Skeletal muscle tissue (tissue), 4 donors: ENCODE results near the gene MALRD1. TPM values are rescaled to one million over a fixed set of nuclear protein-coding genes. Genes with fewer than 3 reads are reported as not detected.

Experiments used
- H3K27ac ChIP-seq: one replicate; pipeline ENCODE4 v1.7.0; 2013; ENCODE audit warnings: mild to moderate bottlenecking, low read depth, low read length, inconsistent platforms
- H3K27me3 ChIP-seq, 3 donors: one replicate each; pipeline ENCODE4 v1.7.0; 2013; ENCODE audit warnings: low read length in 3 of 3; ENCODE audit not compliant: control insufficient read depth in 3 of 3, insufficient read depth in 3 of 3
- H3K36me3 ChIP-seq, 3 donors: one replicate each; pipeline ENCODE4 v1.7.0; 2013; ENCODE audit warnings: low read length in 3 of 3; ENCODE audit not compliant: control insufficient read depth in 3 of 3, insufficient read depth in 3 of 3
- H3K4me1 ChIP-seq, 3 donors: one replicate each; pipeline ENCODE4 v1.7.0; 2013; ENCODE audit warnings: low read length in 3 of 3, mild to moderate bottlenecking in 3 of 3; ENCODE audit not compliant: control insufficient read depth in 3 of 3, insufficient read depth in 3 of 3
- H3K4me3 ChIP-seq, 3 donors: one replicate each; pipeline ENCODE4 v1.7.0; 2013; ENCODE audit warnings: low read length in 3 of 3
- H3K9ac ChIP-seq, 3 donors: one replicate each; pipeline ENCODE4 v1.7.0; 2013; ENCODE audit warnings: low read length in 3 of 3, mild to moderate bottlenecking in 3 of 3, moderate library complexity in 2 of 3, low read depth in 1 of 3
- H3K9me3 ChIP-seq, 3 donors: one replicate each; pipeline ENCODE4 v1.7.0; 2013; ENCODE audit warnings: low read length in 3 of 3; ENCODE audit not compliant: control insufficient read depth in 3 of 3
- total RNA-seq: library from RNA; depleted of rRNA; stranded (reverse); fragments of >200 nt; gene quantifications from one replicate; pipeline ENCODE4 v1.2.3, GENCODE V29; 2014
- donor health status: Osteomylitis.

Gene MALRD1
- total RNA-seq, 1 donor from 2014 or later: 2.1 TPM

- Histone ChIP-seq H3K27me3 (no peaks in the 10 kb centered on the region), H3K4me3 (no peak overlapping the region), H3K27ac (no peak overlapping the region), H3K4me1 (no peaks in the 10 kb centered on the region), H3K36me3 (no peaks in the 10 kb centered on the region), H3K9ac (no peak overlapping the region), H3K9me3 (no peaks in the 10 kb centered on the region)
These were observed 609.5 kb downstream of the MALRD1 start for GRCh38 chr10:19658131-19658530.

DNA sequence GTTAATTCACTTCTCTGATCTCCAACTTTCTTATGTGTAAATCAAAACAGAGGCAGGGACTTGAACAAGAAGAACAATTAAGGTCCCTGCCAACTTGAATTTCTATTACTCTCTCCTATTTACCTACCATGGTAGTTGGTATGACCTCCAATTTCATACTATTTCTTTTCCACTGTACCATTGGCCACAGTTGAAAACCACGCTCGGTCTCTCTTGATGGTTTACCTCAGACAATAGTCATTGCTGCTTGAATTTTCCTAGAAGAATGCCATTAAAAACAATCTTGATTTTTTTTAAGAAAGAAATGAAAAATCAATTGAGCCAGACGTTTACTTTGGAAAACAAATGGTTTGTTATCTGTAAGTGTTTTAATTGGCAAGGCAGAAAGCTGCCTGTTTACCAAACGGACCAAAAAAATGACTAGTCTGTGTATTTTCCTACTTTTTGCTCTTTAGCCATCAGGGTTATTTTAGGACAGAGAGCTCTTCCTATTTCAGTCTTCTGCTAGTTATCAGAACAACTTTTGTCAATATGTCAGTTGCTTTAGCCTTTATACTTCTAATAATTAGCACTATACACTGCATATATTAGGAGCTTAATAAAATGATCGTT is 610.1 kb downstream of the MALRD1 start:
- Histone ChIP-seq H3K4me1 (no peaks in the 10 kb centered on the region), H3K36me3 (no peaks in the 10 kb centered on the region), H3K27me3 (no peaks in the 10 kb centered on the region), H3K4me3 (no peak overlapping the region), H3K27ac (no peak overlapping the region), H3K9me3 (no peaks in the 10 kb centered on the region), H3K9ac (no peak overlapping the region)

DNA sequence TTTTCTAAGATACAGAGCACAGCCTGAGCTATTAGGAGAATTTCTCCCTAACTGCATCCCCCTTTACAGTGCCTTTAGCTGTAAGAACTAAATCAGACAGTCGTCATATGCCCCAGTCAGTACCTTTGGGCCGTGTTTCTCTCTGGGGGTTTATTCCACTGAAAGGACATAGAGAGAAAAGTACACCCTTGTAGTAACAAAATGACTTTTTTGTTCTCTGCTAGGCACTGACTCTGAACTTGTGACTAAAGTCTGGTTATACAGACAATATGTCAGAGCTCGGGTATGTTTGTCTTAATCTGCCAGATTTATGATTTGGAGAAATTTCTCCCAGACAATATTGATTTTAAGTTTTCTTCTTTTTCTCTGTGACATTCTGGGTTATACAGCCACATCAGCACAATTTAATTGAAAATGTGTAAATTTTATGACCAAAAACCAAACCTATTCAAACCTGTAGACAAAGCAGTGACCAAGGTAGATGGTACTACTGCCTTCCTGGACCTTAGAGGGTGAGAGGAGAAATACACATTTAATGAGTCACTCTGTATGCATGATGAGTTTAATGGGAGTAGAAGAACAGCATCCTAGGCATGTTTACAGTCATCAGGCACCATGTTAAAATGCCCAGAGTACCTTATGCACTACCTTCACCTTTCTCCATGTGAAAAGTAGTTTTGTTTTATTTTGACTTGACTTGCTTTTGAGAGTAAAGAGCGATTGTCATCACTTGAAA is 611.5 kb downstream of the MALRD1 start:
- no peaks in the 10 kb centered on the region for H3K4me1 ChIP-seq
- H3K27ac ChIP-seq: no peak overlapping the region
- H3K27me3 ChIP-seq: no peaks in the 10 kb centered on the region
- H3K9me3 ChIP-seq: no peaks in the 10 kb centered on the region
- no peaks in the 10 kb centered on the region for H3K36me3 ChIP-seq
- no peak overlapping the region for H3K9ac ChIP-seq
- H3K4me3 ChIP-seq: no peak overlapping the region

DNA sequence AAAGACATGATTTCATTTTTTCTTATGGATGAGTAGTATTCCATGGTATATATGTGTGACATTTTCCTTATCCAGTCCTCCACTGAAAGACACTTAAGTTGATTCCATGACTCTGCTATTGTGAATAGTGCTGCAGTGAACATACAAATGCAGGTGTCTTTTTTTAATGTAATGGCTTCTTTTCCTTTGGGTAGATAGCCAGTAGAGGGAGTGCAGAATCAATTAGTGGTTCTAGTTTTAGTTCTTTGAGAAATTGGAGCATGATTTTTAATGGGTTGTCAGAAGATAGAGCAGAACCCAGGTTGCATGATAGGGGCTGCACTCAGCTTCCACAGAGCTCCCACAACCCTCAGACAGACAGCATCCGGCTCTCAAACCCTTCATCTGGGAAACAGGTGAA is 614.7 kb downstream of the MALRD1 start:
- H3K27me3 ChIP-seq: no peaks in the 10 kb centered on the region
- H3K9me3 ChIP-seq: no peaks in the 10 kb centered on the region
- H3K4me3 ChIP-seq: no peak overlapping the region
- no peak overlapping the region for H3K27ac ChIP-seq
- H3K36me3 ChIP-seq: no peaks in the 10 kb centered on the region
- no peak overlapping the region for H3K9ac ChIP-seq
- no peaks in the 10 kb centered on the region for H3K4me1 ChIP-seq

- no peak overlapping the region for H3K9ac ChIP-seq
These were observed 619.5 kb downstream of the MALRD1 start for GRCh38 chr10:19668116-19668515.

DNA sequence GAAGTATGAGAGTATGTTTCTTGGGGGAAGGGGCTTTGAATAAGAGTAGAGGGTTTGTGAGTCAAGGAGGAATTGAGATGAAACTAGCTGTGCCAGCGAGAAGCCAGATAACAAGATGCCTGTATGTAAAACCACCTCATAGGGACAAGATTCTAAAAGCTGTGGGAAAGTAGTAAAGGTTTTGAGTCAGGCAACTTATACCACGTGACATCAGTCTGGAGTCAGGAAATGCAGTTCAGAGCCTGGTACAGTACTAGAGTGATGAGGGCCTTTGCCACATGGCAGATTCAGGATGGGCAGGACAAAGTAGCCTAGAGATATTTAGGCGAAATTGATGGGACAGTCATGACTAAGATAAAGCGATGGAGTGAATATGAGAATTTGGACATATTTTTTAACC is 627.5 kb downstream of the MALRD1 start:
- H3K36me3 ChIP-seq: no peaks in the 10 kb centered on the region
- no peak overlapping the region for H3K9ac ChIP-seq
- H3K27ac ChIP-seq: no peak overlapping the region
- no peak overlapping the region for H3K4me3 ChIP-seq
- no peaks in the 10 kb centered on the region for H3K4me1 ChIP-seq
- no peaks in the 10 kb centered on the region for H3K9me3 ChIP-seq
- H3K27me3 ChIP-seq: no peaks in the 10 kb centered on the region

More at GRCh38 chr10:19668116-19668515, 619.5 kb downstream of the MALRD1 start:
- no peaks in the 10 kb centered on the region for H3K36me3 ChIP-seq
- no peaks in the 10 kb centered on the region for H3K9me3 ChIP-seq
- H3K4me3 ChIP-seq: no peak overlapping the region
- H3K4me1 ChIP-seq: no peaks in the 10 kb centered on the region
- H3K27me3 ChIP-seq: no peaks in the 10 kb centered on the region
- no peak overlapping the region for H3K27ac ChIP-seq

DNA sequence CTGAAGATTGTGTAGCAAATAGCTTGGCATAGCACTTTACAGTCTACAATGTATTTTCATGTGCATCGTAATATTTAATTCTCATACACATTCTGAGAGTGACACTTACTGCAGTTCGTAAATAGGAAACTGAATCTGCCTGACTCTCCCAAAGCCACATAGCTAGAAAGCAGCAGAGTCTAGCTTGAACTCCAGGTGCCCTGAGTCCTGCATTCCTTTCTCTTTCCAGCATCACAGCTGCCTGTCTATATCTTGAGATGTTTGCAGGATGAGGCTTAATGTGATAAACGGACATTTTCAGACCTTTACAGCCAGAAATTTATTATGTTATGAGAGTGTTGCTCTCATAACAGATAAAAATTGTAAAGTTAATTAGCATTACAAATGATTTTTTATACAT is 634.8 kb downstream of the MALRD1 start:
- Histone ChIP-seq H3K9ac (no peak overlapping the region), H3K4me3 (no peak overlapping the region), H3K36me3 (no peaks in the 10 kb centered on the region), H3K9me3 (no peaks in the 10 kb centered on the region), H3K27me3 (no peaks in the 10 kb centered on the region), H3K27ac (no peak overlapping the region), H3K4me1 (no peaks in the 10 kb centered on the region)

- no peak overlapping the region for H3K9ac ChIP-seq
- H3K9me3 ChIP-seq: no peaks in the 10 kb centered on the region
- no peaks in the 10 kb centered on the region for H3K36me3 ChIP-seq
- no peaks in the 10 kb centered on the region for H3K27me3 ChIP-seq
- no peak overlapping the region for H3K4me3 ChIP-seq
- H3K4me1 ChIP-seq: no peaks in the 10 kb centered on the region
- no peak overlapping the region for H3K27ac ChIP-seq
These were observed 635.4 kb downstream of the MALRD1 start for GRCh38 chr10:19683960-19684359.

DNA sequence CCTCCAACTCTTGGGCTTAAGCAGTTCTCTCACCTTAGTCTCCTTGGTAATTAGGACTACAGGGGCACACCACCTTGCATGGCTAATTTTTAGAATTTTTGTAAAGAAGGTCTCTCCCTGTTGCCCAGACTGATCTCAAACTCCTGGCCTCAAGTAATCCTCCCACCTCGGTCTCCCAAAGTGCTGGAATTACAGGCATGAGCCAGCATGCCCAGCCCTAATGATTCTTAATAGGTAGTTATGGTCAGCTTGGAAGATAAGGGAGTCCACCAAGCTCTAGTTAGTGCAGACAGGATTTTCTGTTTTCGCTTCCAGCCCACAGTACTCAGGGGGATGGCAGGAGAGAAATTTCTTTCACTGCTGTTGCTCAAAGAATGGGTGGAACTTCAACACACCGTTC is 639.7 kb downstream of the MALRD1 start:
- no peak overlapping the region for H3K9ac ChIP-seq
- no peaks in the 10 kb centered on the region for H3K9me3 ChIP-seq
- H3K4me3 ChIP-seq: no peak overlapping the region
- no peak overlapping the region for H3K27ac ChIP-seq
- no peaks in the 10 kb centered on the region for H3K27me3 ChIP-seq
- H3K36me3 ChIP-seq: no peaks in the 10 kb centered on the region
- H3K4me1 ChIP-seq: no peaks in the 10 kb centered on the region

DNA sequence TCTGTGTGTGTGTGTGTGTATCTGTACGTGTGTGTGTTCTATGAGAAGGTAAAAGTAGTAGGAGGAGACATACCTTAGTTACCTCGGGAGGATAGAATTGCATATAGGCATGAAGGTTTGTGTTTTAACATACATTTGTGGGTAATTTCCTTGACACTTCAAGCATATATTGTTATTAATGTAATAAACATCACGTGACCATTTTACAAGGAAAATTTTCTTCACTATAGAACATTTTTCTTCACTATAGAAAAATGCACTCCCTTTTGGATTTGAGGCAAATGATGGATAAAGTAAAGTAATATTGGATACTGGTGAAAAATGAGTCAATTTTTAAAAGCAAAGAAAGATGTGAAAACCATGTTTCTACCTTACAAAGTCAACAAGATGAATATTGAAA is 640.6 kb downstream of the MALRD1 start:
- H3K9me3 ChIP-seq: no peaks in the 10 kb centered on the region
- no peak overlapping the region for H3K4me3 ChIP-seq
- H3K9ac ChIP-seq: no peak overlapping the region
- H3K27me3 ChIP-seq: no peaks in the 10 kb centered on the region
- H3K27ac ChIP-seq: no peak overlapping the region
- no peaks in the 10 kb centered on the region for H3K4me1 ChIP-seq
- no peaks in the 10 kb centered on the region for H3K36me3 ChIP-seq
